NCI-H2227 treated with DMSO at 0.1 percent for 48 hours (cell line): ENCODE data around the gene CCNL1.
"Not testable (repeated sequence)": the region's sequence is repeated elsewhere in the genome, so short reads cannot be mapped to it uniquely, and the experiment has no call there.

Experiments
- DNase-seq: peaks from one replicate; lab custom pipeline; 2025; lab: John Stamatoyannopoulos, UW

CCNL1 gene

GRCh38 chr3:157170861-157171260 is 10.9 kb upstream of the CCNL1 start:
- no peak for DNase-seq

- DNase-seq, result no peak
Observed at GRCh38 chr3:157167371-157168042, 7.6 kb upstream of the CCNL1 start.

DNA sequence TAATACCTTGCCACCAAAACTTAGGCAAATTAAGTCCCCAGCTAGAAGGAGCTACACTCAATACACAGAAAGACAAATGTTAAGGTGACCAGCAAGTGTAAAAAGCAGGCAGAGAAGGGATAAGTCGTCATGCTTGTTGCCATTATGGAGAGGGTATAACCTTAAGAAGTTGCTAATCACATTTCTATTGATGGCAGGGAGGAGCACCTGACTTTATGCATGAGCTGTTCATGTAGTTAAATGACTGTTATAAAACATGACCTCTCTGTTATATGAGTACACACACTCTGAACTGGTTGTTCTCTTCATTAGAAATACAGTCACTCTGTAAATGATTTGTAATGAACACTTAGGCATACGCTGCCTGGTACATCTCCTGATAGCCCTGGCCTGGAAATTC is 6.6 kb upstream of the CCNL1 start:
- no peak for DNase-seq

GRCh38 chr3:157166115-157166514 is 6.2 kb upstream of the CCNL1 start:
- no peak for DNase-seq

GRCh38 chr3:157163217-157163953 is 3.4 kb upstream of the CCNL1 start:
- no peak for DNase-seq

DNA sequence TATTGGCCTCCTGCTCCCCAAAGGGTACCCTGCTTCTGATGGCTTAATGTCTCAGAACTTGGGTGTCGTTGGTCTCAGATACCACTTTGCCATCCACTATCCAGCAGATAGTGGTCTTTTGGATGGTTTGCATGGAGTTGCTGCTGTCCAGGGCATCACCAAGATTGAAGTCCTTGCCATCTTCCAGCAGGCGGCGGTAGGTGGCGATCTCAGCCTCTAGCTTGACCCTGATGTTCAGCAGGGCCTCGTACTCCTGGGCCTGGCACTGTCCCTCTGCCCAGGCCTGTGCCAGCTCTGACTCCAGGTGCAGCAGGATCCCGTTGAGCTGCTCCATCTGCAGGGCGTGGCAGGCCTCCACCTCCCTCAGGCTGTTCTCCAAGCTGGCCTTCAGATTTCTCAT is 2.7 kb upstream of the CCNL1 start:
- DNase-seq, result not testable (repeated sequence)

DNA sequence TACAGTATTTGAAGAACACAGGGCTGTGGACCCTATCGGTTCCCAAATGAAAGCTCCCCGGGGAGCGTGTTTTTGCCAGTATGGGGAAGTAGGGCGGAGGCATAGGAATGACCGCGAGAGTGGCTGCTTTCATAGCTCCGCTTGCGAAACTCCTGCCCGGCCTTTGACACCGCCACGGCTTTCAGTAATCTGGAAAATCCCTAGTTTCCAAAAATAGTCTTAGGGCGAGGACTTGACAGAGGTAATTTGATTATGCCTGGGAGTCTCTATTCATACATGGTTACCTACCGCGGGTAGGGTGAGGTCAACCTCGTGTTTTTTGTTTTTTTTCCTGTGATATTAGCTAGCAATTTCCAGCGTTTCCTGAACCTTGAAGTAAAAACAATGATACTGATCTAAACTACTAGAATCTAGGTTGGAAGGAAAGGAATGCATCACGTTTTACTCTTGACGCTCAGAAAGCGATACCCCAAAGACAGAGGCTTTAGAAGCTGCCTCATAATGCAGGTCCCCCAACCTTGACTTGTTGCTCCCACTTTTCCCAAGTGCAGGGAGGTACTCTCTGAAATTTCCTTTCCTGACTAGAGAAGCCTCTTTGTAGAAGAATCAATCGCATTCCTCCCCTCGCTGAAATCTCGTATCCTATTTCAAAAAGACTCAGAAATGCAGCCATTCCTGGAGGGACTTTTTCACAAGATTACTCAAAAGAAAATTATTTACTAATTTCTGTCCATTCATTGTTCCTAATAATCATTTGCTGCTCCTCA is 894 bp upstream of the CCNL1 start:
- DNase-seq, result peak; percentile 56

DNA sequence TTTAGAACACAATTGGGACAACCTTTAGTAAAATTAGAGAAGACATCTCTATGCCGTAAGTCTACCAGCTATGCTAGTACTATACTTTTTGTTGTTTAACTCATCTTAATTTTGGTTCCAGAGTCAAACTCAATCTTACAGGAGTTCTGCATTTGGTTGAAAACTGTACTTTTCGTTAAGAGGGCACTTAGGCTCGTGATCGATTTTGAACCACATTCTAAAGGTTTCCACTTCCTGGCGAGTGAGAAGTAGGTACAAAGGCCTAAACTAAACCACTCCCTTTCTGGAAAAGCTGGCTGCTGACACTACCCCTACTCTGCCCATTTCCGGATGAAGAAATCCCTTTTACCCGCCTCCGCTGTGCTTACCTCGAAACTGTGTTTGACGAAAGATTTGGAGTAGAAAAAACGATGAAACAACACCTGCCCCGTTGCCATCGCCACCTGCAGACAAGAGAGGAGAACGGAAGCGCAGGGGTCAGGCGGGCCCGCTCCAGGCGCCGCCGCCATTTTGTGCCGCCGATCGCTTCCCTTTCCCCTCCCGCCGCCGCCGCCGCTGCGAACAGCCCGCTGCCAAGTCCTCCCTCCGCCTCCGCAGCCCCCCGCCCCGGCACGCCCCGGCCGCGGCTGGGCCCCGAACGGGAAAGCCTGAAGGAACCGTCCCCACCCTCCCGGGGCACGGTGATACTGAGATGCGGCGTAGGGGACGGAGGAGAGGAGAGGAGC is 748 bp downstream of the CCNL1 start:
- DNase-seq, result peak; percentile 9

DNA sequence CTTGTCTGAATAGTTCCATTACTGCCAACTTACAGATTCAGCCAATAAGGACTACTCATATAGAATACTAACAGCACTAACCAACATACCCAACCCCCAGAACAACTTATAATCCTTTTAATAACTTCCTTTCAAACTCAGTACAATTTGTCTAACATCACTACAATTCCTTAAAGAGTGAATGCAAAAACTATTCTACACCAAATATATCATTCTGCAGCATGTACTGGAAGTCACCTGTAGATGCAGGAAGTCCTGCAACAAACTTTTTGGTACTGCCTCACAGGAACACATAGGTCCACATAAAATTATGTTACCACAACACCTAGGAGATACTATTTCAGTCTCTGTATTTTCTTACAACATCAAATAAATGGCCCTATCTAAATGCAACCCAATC is 2.1 kb downstream of the CCNL1 start:
- DNase-seq, result no peak

GRCh38 chr3:157156837-157157635 is 2.9 kb downstream of the CCNL1 start:
- DNase-seq, result no peak

DNA sequence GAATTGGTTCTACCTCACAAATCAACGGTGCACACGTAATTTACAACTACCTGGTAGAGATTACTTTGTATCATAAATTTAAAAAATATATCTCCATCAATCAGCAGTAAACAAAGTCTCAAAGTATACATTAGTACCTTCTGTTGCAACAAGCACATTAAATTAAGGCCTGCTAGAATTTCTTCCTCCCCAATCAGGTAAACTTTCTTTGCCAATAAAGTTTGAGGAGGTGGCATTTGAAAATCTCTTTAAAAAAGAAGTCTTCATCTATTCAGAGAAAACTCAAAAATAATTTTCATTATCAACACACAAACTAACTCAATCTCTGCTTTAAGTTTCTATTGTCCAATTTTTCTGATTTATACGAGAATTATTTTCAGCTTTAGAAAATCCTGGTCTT is 4.4 kb downstream of the CCNL1 start:
- DNase-seq, result no peak

GRCh38 chr3:157154563-157155330 is 5.2 kb downstream of the CCNL1 start:
- DNase-seq, result no peak

DNA sequence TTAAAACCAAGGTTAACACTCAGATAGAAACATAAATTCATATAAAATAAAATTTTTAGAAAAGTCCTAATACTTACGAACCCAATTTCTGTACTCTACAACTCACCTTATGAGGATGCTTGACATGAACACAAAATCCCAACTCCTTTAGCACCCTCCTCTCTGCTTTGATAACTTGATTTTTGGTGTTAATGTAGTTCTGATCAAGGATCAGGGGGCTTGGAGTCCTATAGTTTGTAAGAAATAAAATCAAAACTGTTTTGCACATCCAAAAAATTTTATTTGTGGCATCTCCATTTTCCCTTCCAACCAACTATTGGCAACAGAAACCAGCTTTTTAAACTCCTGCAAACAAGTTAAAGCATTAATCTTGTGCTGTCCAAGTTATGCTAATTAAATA is 7.0 kb downstream of the CCNL1 start:
- DNase-seq, result no peak

DNA sequence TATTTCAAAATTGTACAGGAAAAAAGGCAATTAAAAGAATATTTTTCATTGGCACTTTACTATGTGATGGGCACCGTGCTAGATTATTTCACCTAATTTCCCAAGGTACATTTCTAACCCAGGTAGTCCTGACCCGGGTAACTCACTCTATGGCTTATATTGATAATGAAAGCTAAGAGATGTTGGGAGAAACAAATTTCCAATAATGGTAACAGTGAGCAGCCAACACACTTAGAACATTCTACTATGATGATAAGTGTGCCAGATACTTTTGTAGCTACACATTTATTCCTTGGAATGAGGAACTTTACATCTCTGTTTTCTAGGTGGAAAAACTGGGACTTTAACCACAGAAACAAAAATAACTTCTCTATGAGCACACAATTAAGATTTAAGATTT is 7.5 kb downstream of the CCNL1 start:
- DNase-seq, result no peak

- DNase-seq, result no peak
Observed at GRCh38 chr3:157151627-157152026, 8.3 kb downstream of the CCNL1 start.

- no peak for DNase-seq
Observed at GRCh38 chr3:157151151-157151550, 8.8 kb downstream of the CCNL1 start.

DNA sequence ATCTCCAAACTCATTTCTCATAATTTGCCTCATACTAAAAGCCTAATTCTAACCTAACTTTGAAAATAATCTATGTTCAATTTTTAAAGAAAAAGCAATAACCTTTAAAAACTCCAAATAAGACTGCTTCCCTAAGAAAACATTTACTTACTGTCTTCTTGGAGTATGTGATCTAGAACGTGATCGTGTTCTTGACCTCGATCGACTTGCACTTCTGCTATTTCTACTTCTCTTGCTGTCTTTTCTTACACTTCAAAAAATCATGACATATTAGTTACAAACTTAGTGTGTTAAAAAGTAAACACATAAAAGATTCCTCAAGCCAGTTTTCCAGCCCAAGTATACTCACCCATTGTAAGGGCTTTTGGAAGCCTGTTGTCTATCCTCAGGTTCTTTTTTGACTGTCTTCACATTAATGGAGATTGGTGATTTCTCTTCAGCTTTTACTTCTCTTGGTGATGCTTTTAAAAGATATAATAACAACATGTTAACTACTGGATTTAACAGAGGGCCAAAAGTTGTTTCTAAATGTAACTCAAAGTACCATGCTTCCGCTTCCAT is 10.7 kb downstream of the CCNL1 start:
- DNase-seq, result no peak

GRCh38 chr3:157148196-157148889 is 11.6 kb downstream of the CCNL1 start:
- no peak for DNase-seq

GRCh38 chr3:157147099-157147803 is 12.7 kb downstream of the CCNL1 start:
- DNase-seq, result no peak
